H1 (cell line): ENCODE measurements around the gene KDM6B. TPM values are rescaled to one million over a fixed set of nuclear protein-coding genes. Genes with fewer than 3 reads are reported as not detected.

Experiments
- CTCF ChIA-PET: fragments of 300-600 bp; sonication (Branson Sonifier 250); formaldehyde crosslinking; loops from one replicate; lab custom pipeline; 2021; ENCODE audit not compliant: partially characterized antibody; lab: Charles Lee
- POLR2A ChIA-PET: fragments of 300-600 bp; sonication (Branson Sonifier 250); formaldehyde crosslinking; loops from one replicate; lab custom pipeline; 2021; ENCODE audit warnings: inconsistent platforms; ENCODE audit not compliant: partially characterized antibody; lab: Charles Lee
- DNase-seq, 2 experiments: peaks; one replicate each; pipeline versions ENCODE4 v3.0.0 to v3.0.0-alpha.2; 2010 to 2022; ENCODE audit warnings: low spot score in 2 of 2, low read depth in 1 of 2, mixed read lengths in 1 of 2
- FAIRE-seq: peaks from 2 replicates; lab custom pipeline; 2011; peaks lifted over from hg19 to GRCh38; lab: Jason Lieb, UNC
- H2AFZ ChIP-seq: 2 replicates; pipeline ENCODE4 v1.8.1; 2012; ENCODE audit warnings: low read length, inconsistent platforms
- H2AK5ac ChIP-seq: 2 replicates; pipeline ENCODE4 v1.6.1; 2013; ENCODE audit warnings: low read depth, low read length
- H2BK120ac ChIP-seq: replicated peaks from 2 replicates; pipeline ENCODE3; 2013; ENCODE audit warnings: low read depth, low read length, inconsistent platforms
- H2BK12ac ChIP-seq: 2 replicates; pipeline ENCODE4 v1.6.1; 2013; ENCODE audit warnings: low read depth, low read length
- H2BK15ac ChIP-seq: 2 replicates; pipeline ENCODE4 v1.6.1; 2013; ENCODE audit warnings: low read length
- H2BK20ac ChIP-seq: 2 replicates; pipeline ENCODE4 v1.6.1; 2013; ENCODE audit warnings: low read length
- H2BK5ac ChIP-seq: 2 replicates; pipeline ENCODE4 v1.6.1; 2013; ENCODE audit warnings: low read depth, low read length
- H3K14ac ChIP-seq: 2 replicates; pipeline ENCODE4 v1.6.1; 2013; ENCODE audit warnings: inconsistent platforms; ENCODE audit not compliant: insufficient read length
- H3K18ac ChIP-seq: 2 replicates; pipeline ENCODE4 v1.6.1; 2013; ENCODE audit warnings: low read length; ENCODE audit errors: extremely low read depth
- H3K23ac ChIP-seq: 2 replicates; pipeline ENCODE4 v1.6.1; 2013; ENCODE audit warnings: inconsistent platforms; ENCODE audit not compliant: insufficient read length
- H3K23me2 ChIP-seq: 2 replicates; pipeline ENCODE4 v1.6.1; 2013; ENCODE audit warnings: low read depth, low read length
- H3K27ac ChIP-seq: 2 replicates; pipeline ENCODE4 v1.6.1; 2011; ENCODE audit warnings: low read depth, low read length, inconsistent platforms
- H3K27me3 ChIP-seq, 4 experiments: replicated peaks in 1 of 4; 1 replicate in 1 of 4; 2 replicates in 3 of 4; pipeline versions ENCODE4 v1.6.1 to v1.8.1; 2011 to 2013; ENCODE audit warnings: low read length in 3 of 4, mild to moderate bottlenecking in 3 of 4, inconsistent platforms in 2 of 4, mixed read lengths in 2 of 4, moderate library complexity in 1 of 4; ENCODE audit not compliant: control insufficient read depth in 3 of 4, insufficient read depth in 3 of 4; ENCODE audit errors: extremely low read depth in 1 of 4
- H3K36me3 ChIP-seq, 4 experiments: 2 replicates each; pipeline versions ENCODE4 v1.6.1 to v1.8.1; 2011 to 2013; ENCODE audit warnings: mild to moderate bottlenecking in 4 of 4, low read length in 3 of 4, moderate library complexity in 2 of 4, control low read depth in 1 of 4, inconsistent platforms in 1 of 4; ENCODE audit not compliant: insufficient read depth in 4 of 4, control insufficient read depth in 2 of 4
- H3K4ac ChIP-seq: replicated peaks from 2 replicates; pipeline ENCODE3; 2013; ENCODE audit warnings: low read length, low read depth, mixed read lengths, inconsistent platforms; ENCODE audit not compliant: insufficient read length
- H3K4me1 ChIP-seq, 4 experiments: replicated peaks in 1 of 4; 1 replicate in 1 of 4; 2 replicates in 3 of 4; pipeline versions ENCODE4 v1.6.1 to v1.8.1; 2011 to 2013; ENCODE audit warnings: low read length in 3 of 4, inconsistent platforms in 2 of 4, mixed read lengths in 1 of 4; ENCODE audit not compliant: insufficient read depth in 4 of 4, control insufficient read depth in 3 of 4
- H3K4me2 ChIP-seq, 2 experiments: 2 replicates each; pipeline versions ENCODE4 v1.6.1 to v1.8.1; 2011 to 2013; ENCODE audit warnings: low read depth in 2 of 2, low read length in 2 of 2, control low read depth in 1 of 2, inconsistent platforms in 1 of 2, mild to moderate bottlenecking in 1 of 2; ENCODE audit not compliant: insufficient read depth in 1 of 2
- H3K4me3 ChIP-seq, 4 experiments: fragments of 200-600, 300-600 bp in 1 of 4; sonication (generic), shearing (Covaris generic), sonication (Bioruptor Twin) in 1 of 4; 2 replicates each; pipeline versions ENCODE4 v1.5.1 to v1.8.1; 2011 to 2016; ENCODE audit warnings: low read length in 4 of 4, low read depth in 3 of 4, control low read depth in 2 of 4, inconsistent platforms in 2 of 4, mild to moderate bottlenecking in 2 of 4, mixed read lengths in 1 of 4, moderate library complexity in 1 of 4; ENCODE audit not compliant: insufficient read depth in 2 of 4; ENCODE audit errors: extremely low read depth in 1 of 4
- H3K56ac ChIP-seq: replicated peaks from 2 replicates; pipeline ENCODE3; 2013; ENCODE audit warnings: low read depth, mild to moderate bottlenecking, mixed read lengths, low read length, inconsistent platforms; ENCODE audit not compliant: insufficient read length
- H3K79me1 ChIP-seq: 2 replicates; pipeline ENCODE4 v1.6.1; 2013; ENCODE audit warnings: low read depth, low read length, control low read depth
- H3K79me2 ChIP-seq, 2 experiments: 2 replicates each; pipeline versions ENCODE4 v1.6.1 to v1.8.1; 2012 to 2013; ENCODE audit warnings: low read length in 2 of 2, mild to moderate bottlenecking in 2 of 2, inconsistent platforms in 1 of 2; ENCODE audit not compliant: insufficient read depth in 2 of 2, control insufficient read depth in 1 of 2
- H3K9ac ChIP-seq, 4 experiments: replicated peaks in 1 of 4; 1 replicate in 1 of 4; 2 replicates in 3 of 4; pipeline versions ENCODE4 v1.6.1 to v1.8.1; 2011 to 2013; ENCODE audit warnings: low read depth in 3 of 4, low read length in 3 of 4, control low read depth in 2 of 4, mild to moderate bottlenecking in 2 of 4, moderate library complexity in 2 of 4, inconsistent platforms in 1 of 4; ENCODE audit errors: extremely low read depth in 1 of 4
- H3K9me3 ChIP-seq, 2 experiments: 2 replicates each; pipeline versions ENCODE4 v1.6.1 to v1.8.1; 2012 to 2013; ENCODE audit warnings: mild to moderate bottlenecking in 2 of 2, moderate library complexity in 2 of 2, control low read depth in 1 of 2, inconsistent platforms in 1 of 2, low read depth in 1 of 2, low read length in 1 of 2, mixed read lengths in 1 of 2; ENCODE audit not compliant: insufficient read depth in 2 of 2
- H4K20me1 ChIP-seq, 2 experiments: replicated peaks in 1 of 2; 2 replicates each; pipeline versions ENCODE3 to v1.8.1; 2011 to 2013; ENCODE audit warnings: inconsistent platforms in 2 of 2, low read length in 2 of 2, mild to moderate bottlenecking in 1 of 2; ENCODE audit not compliant: insufficient read depth in 2 of 2, control insufficient read depth in 1 of 2
- H4K5ac ChIP-seq: 2 replicates; pipeline ENCODE4 v1.6.1; 2013; ENCODE audit warnings: low read length, low read depth, mixed read lengths, inconsistent platforms; ENCODE audit not compliant: insufficient read length
- H4K8ac ChIP-seq: 2 replicates; pipeline ENCODE4 v1.8.0; 2013; ENCODE audit warnings: mild to moderate bottlenecking, moderate library complexity, low read length, inconsistent platforms; ENCODE audit not compliant: insufficient read depth; ENCODE audit errors: extremely low read depth
- H4K91ac ChIP-seq: replicated peaks from 2 replicates; pipeline ENCODE3; 2013; ENCODE audit warnings: low read length, mixed read lengths, inconsistent platforms; ENCODE audit not compliant: insufficient read length
- ASH2L ChIP-seq: fragments of 200-600, 300-600 bp; sonication (generic); IDR thresholded peaks from one replicate; pipeline ENCODE4 v1.7.1; 2017; ENCODE audit warnings: low read length
- CBX8 ChIP-seq: fragments of 300-800, 300-1000 bp; sonication (generic); IDR thresholded peaks from 2 replicates; pipeline ENCODE4 v1.7.1; 2016; ENCODE audit warnings: low read depth, low read length, borderline replicate concordance
- CEBPB ChIP-seq: IDR thresholded peaks from 2 replicates; pipeline ENCODE4 v1.6.1; 2012; ENCODE audit warnings: low read depth, low read length
- CHD2 ChIP-seq: IDR thresholded peaks from 2 replicates; pipeline ENCODE4 v1.6.1; 2012; ENCODE audit warnings: low read length, improper control_type of control experiment
- EGR1 ChIP-seq: IDR thresholded peaks from 2 replicates; pipeline ENCODE4 v1.6.1; 2011; ENCODE audit warnings: low read depth, low read length, borderline replicate concordance
- KDM1A ChIP-seq: fragments of 200-600, 300-600 bp; sonication (generic); IDR thresholded peaks from 2 replicates; pipeline ENCODE4 v1.7.1; 2016; ENCODE audit warnings: mild to moderate bottlenecking, low read length, borderline replicate concordance
- KDM5A ChIP-seq: fragments of 200-600 bp; IDR thresholded peaks from 2 replicates; pipeline ENCODE4 v1.7.1; 2012; ENCODE audit warnings: mild to moderate bottlenecking, low read length, inconsistent platforms, mixed read lengths
- MAFK ChIP-seq: IDR thresholded peaks from 2 replicates; pipeline ENCODE4 v1.6.1; 2012; ENCODE audit warnings: low read depth, mild to moderate bottlenecking, improper control_type of control experiment, low read length
- POU5F1 ChIP-seq: IDR thresholded peaks from 2 replicates; pipeline ENCODE4 v1.6.1; 2011; ENCODE audit warnings: low read depth, mild to moderate bottlenecking, low read length, moderate library complexity
- RAD21 ChIP-seq, 2 experiments: IDR thresholded peaks in 1 of 2; conservative IDR thresholded peaks in 1 of 2; 2 replicates each; pipeline ENCODE4 v1.6.1; 2011; ENCODE audit warnings: low read depth in 2 of 2, low read length in 2 of 2, improper control_type of control experiment in 1 of 2, inconsistent platforms in 1 of 2, mild to moderate bottlenecking in 1 of 2, moderate library complexity in 1 of 2
- RNF2 ChIP-seq: fragments of 200-900, 300-1000 bp; sonication (generic); IDR thresholded peaks from 2 replicates; pipeline ENCODE4 v1.7.1; 2016; ENCODE audit warnings: borderline replicate concordance, low read depth, mild to moderate bottlenecking, antibody characterized with exemption, low read length; ENCODE audit not compliant: poor library complexity, severe bottlenecking; ENCODE audit errors: missing control alignments
- SAP30 ChIP-seq: fragments of 300-600 bp; sonication (generic); IDR thresholded peaks from 2 replicates; pipeline ENCODE4 v1.7.1; 2012; ENCODE audit warnings: low read length, moderate library complexity, mild to moderate bottlenecking, inconsistent platforms; ENCODE audit not compliant: insufficient read depth, insufficient replicate concordance
- SIN3A ChIP-seq, 2 experiments: IDR thresholded peaks in 1 of 2; conservative IDR thresholded peaks in 1 of 2; 2 replicates each; pipeline ENCODE4 v1.6.1; 2011 to 2012; ENCODE audit warnings: low read length in 2 of 2, improper control_type of control experiment in 1 of 2, low read depth in 1 of 2, mild to moderate bottlenecking in 1 of 2
- TEAD4 ChIP-seq: IDR thresholded peaks from 2 replicates; pipeline ENCODE4 v1.6.1; 2012; ENCODE audit warnings: low read depth, low read length, inconsistent platforms, mixed read lengths
- WGBS, 2 experiments: shearing (Covaris generic) in 1 of 2; methylation state at CpG; one replicate each; pipeline versions ENCODE4 v1.1.6 to v1.1.7; 2013 to 2015; ENCODE audit warnings: low lambda C conversion rate in 2 of 2, mixed read lengths in 2 of 2, inconsistent platforms in 1 of 2, low coverage in 1 of 2, missing lambda C conversion rate in 1 of 2; ENCODE audit not compliant: insufficient replicate concordance in 2 of 2, insufficient coverage in 1 of 2, insufficient read length in 1 of 2; ENCODE audit errors: extremely low coverage in 1 of 2, missing lambda C conversion rate in 1 of 2; 5-methylcytosine and 5-hydroxymethylcytosine counted together
- polyA plus RNA-seq, 7 experiments: library from polyadenylated mRNA; depleted of rRNA in 3 of 7; stranded (reverse) in 5 of 7; unstranded in 2 of 7; fragments of >200 nt in 5 of 7; fragments of 200-250 nt in 2 of 7; gene quantifications; 1 replicate in 5 of 7; 2 replicates in 1 of 7; 4 replicates in 1 of 7; pipeline versions ENCODE4 v1.2.1 to v1.2.3, GENCODE V29; 2011 to 2013; ENCODE audit warnings: missing spikeins in 2 of 7, mixed read lengths in 2 of 7
- total RNA-seq: library from RNA; stranded (reverse); fragmentation: NEBNext Ultra II Directional; extraction: Animal tissue kit (Norgen Biotek cat#: 25700); gene quantifications from 2 replicates; pipeline ENCODE4 v1.2.1, GENCODE V29; 2021

Gene KDM6B
- total and polyA plus RNA-seq, 2 of the 8 experiments (the other 6 are each of a cell fraction or from before 2014, with no cell fraction given), result 0.48 to 3.7 TPM

- Histone ChIP-seq H3K14ac (no peak overlapping the region), H3K18ac (no peak overlapping the region), H3K56ac (no peak overlapping the region), H2AFZ (no peak overlapping the region), H2AK5ac (no peak overlapping the region), H4K8ac (no peak overlapping the region), H2BK15ac (no peak overlapping the region), H3K4ac (no peak overlapping the region), H3K4me1 (peaks cover 0 to 5% (median 0%) of the 10 kb centered on the region in 4 experiments; a peak in 1 of 7 replicates), H4K91ac (no peak overlapping the region), H2BK12ac (no peak overlapping the region), H3K79me1 (no peaks in the 10 kb centered on the region), H3K9ac (no peak overlapping the region), H3K36me3 (no peaks in the 10 kb centered on the region), H3K4me2 (no peak overlapping the region), H2BK120ac (no peak overlapping the region), H3K79me2 (no peaks in the 10 kb centered on the region), H3K27me3 (peaks cover 0 to 4% (median under 1%) of the 10 kb centered on the region in 4 experiments; a peak in 2 of 7 replicates), H2BK20ac (no peak overlapping the region), H3K4me3 (no peak overlapping the region), H4K20me1 (no peaks in the 10 kb centered on the region), H2BK5ac (no peak overlapping the region), H3K27ac (no peak overlapping the region), H3K9me3 (no peaks in the 10 kb centered on the region), H4K5ac (no peak overlapping the region), H3K23me2 (no peaks in the 10 kb centered on the region), H3K23ac (no peak overlapping the region)
- FAIRE-seq, result no peak
- 94% methylated on average over 17 of the region's 17 CpGs; no CpG with 5 or more reads in 1 of the 2 experiments for WGBS, 2 experiments
- DNase-seq, result no peak
- CTCF ChIA-PET, result interaction anchor here (0.6 to 1.3 kb wide), 3 partner anchors 9 to 32 kb away, joined by 3 read pairs; no protein-coding TSS in a partner anchor
- POLR2A ChIA-PET, result no interaction called here
- TF ChIP-seq TEAD4, result no peak
- no peak for TF ChIP-seq CHD2
- no peak for TF ChIP-seq RNF2
- TF ChIP-seq KDM1A, result no peak
- TF ChIP-seq EGR1, result no peak
- no peak for TF ChIP-seq MAFK
- no peak for TF ChIP-seq SIN3A (conservative IDR thresholded peaks at IDR 0.05 in 1 of 2, IDR thresholded peaks at IDR 0.05 in 1 of 2; ENCODE audit: low read depth in 1 of 2, low read length in 2 of 2)
- TF ChIP-seq SAP30, result no peak
- TF ChIP-seq KDM5A, result no peak
- no peak for TF ChIP-seq CBX8
- TF ChIP-seq ASH2L, result no peak
- TF ChIP-seq POU5F1, result no peak
- no peak for TF ChIP-seq RAD21 (IDR thresholded peaks at IDR 0.05 in 1 of 2, conservative IDR thresholded peaks at IDR 0.05 in 1 of 2; ENCODE audit: low read depth in 2 of 2, low read length in 2 of 2)
- no peak for TF ChIP-seq CEBPB
Measured at GRCh38 chr17:7792611-7793010, 41.4 kb upstream of the KDM6B start.
